SK-N-SH (cell line): Measurements from ENCODE around the gene PRRT1B. TPM values are rescaled to one million over a fixed set of nuclear protein-coding genes. Genes with fewer than 3 reads are reported as not detected.

Source experiments
- CTCF ChIA-PET: fragments of 300-600, 350-600 bp; formaldehyde crosslinking; extraction: SDS; loops from one replicate; lab custom pipeline; 2021; lab: Yijun Ruan, JAX
- POLR2A ChIA-PET: fragments of 350-600 bp; sonication (Branson Sonifier 250); formaldehyde crosslinking; extraction: SDS; loops from one replicate; lab custom pipeline; 2020; ENCODE audit warnings: antibody characterized with exemption, inconsistent platforms; lab: Yijun Ruan, JAX
- DNase-seq: peaks from one replicate; pipeline ENCODE4 v3.0.0; 2012
- H2AFZ ChIP-seq: fragments of 200-600 bp; sonication (generic); 2 replicates; pipeline ENCODE4 v1.8.1; 2016; ENCODE audit warnings: antibody characterized with exemption, mild to moderate bottlenecking, low read depth
- H3F3A ChIP-seq: fragments of 200-600 bp; sonication (generic); replicated peaks from 2 replicates; pipeline ENCODE3; 2016; ENCODE audit warnings: antibody characterized with exemption, mild to moderate bottlenecking; ENCODE audit not compliant: insufficient read depth
- H3K27ac ChIP-seq, 2 experiments: fragments of 200-500 bp in 1 of 2; fragments of 200-600 bp in 1 of 2; sonication (Bioruptor generic) in 1 of 2; sonication (generic), shearing (Covaris generic) in 1 of 2; 2 replicates each; pipeline versions ENCODE4 v1.5.1 to v1.6.1; 2014 to 2016; ENCODE audit warnings: low read depth in 2 of 2, inconsistent platforms in 1 of 2, low read length in 1 of 2, mild to moderate bottlenecking in 1 of 2, mixed read lengths in 1 of 2
- H3K27me3 ChIP-seq: fragments of 200-600 bp; sonication (generic), shearing (Covaris generic); 2 replicates; pipeline ENCODE4 v1.6.1; 2016; ENCODE audit warnings: mixed run types; ENCODE audit not compliant: insufficient read depth
- H3K36me3 ChIP-seq, 2 experiments: fragments of 200-500 bp in 1 of 2; fragments of 200-600 bp in 1 of 2; sonication (Bioruptor generic) in 1 of 2; sonication (generic) in 1 of 2; replicated peaks in 1 of 2; 2 replicates each; pipeline versions ENCODE3 to v1.5.1; 2014 to 2016; ENCODE audit warnings: low read length in 1 of 2, mild to moderate bottlenecking in 1 of 2; ENCODE audit not compliant: insufficient read depth in 2 of 2, control insufficient read depth in 1 of 2
- H3K4me1 ChIP-seq, 2 experiments: fragments of 200-500 bp in 1 of 2; fragments of 200-600 bp in 1 of 2; sonication (Bioruptor generic) in 1 of 2; sonication (generic), shearing (Covaris generic) in 1 of 2; 2 replicates each; pipeline versions ENCODE4 v1.5.1 to v1.6.1; 2014 to 2016; ENCODE audit warnings: low read depth in 1 of 2, low read length in 1 of 2, mixed run types in 1 of 2; ENCODE audit not compliant: insufficient read depth in 2 of 2, control insufficient read depth in 1 of 2
- H3K4me2 ChIP-seq: fragments of 200-600 bp; sonication (generic), shearing (Covaris generic); 2 replicates; pipeline ENCODE4 v1.6.1; 2017; ENCODE audit warnings: mixed run types
- H3K4me3 ChIP-seq, 2 experiments: fragments of 200-500 bp in 1 of 2; fragments of 200-600 bp in 1 of 2; sonication (Bioruptor generic) in 1 of 2; sonication (generic), shearing (Covaris generic) in 1 of 2; 2 replicates each; pipeline versions ENCODE4 v1.5.1 to v1.8.1; 2014 to 2016; ENCODE audit warnings: low read depth in 2 of 2, inconsistent platforms in 1 of 2, low read length in 1 of 2, mild to moderate bottlenecking in 1 of 2, mixed read lengths in 1 of 2, moderate library complexity in 1 of 2
- H3K79me2 ChIP-seq: fragments of 200-600 bp; sonication (generic); 2 replicates; pipeline ENCODE4 v1.8.1; 2017; ENCODE audit warnings: mild to moderate bottlenecking; ENCODE audit not compliant: insufficient read depth
- H3K9ac ChIP-seq: fragments of 200-600 bp; sonication (generic); 2 replicates; pipeline ENCODE4 v1.6.1; 2017; ENCODE audit warnings: mixed run types
- H3K9me2 ChIP-seq: fragments of 200-600 bp; sonication (generic); 2 replicates; pipeline ENCODE4 v1.6.1; 2017; ENCODE audit warnings: mixed run types
- H3K9me3 ChIP-seq: fragments of 200-600 bp; sonication (generic); 2 replicates; pipeline ENCODE4 v1.6.1; 2017; ENCODE audit warnings: mixed run types, mild to moderate bottlenecking, moderate library complexity
- H4K20me1 ChIP-seq: fragments of 200-600 bp; sonication (generic); 2 replicates; pipeline ENCODE4 v1.6.1; 2017; ENCODE audit warnings: mild to moderate bottlenecking, mixed run types; ENCODE audit not compliant: insufficient read depth
- CHD2 ChIP-seq: fragments of 150-350 bp; IDR thresholded peaks from 2 replicates; pipeline ENCODE4 v1.6.1; 2018; ENCODE audit warnings: low read length; ENCODE audit not compliant: partially characterized antibody
- CTCF ChIP-seq: fragments of 200-600 bp; sonication (generic); IDR thresholded peaks from 2 replicates; pipeline ENCODE4 v1.6.1; 2017; ENCODE audit warnings: antibody characterized with exemption, mild to moderate bottlenecking, moderate library complexity
- ELF1 ChIP-seq: IDR thresholded peaks from 2 replicates; pipeline ENCODE4 v1.4.0; 2012
- EZH2phosphoT487 ChIP-seq: fragments of 200-600 bp; sonication (generic); IDR thresholded peaks from 2 replicates; pipeline ENCODE4 v1.6.1; 2017; ENCODE audit warnings: low read depth, mixed run types, mild to moderate bottlenecking, antibody characterized with exemption, moderate library complexity, borderline replicate concordance
- FOXJ3 ChIP-seq: sonication (generic); formaldehyde crosslinking; IDR thresholded peaks from 2 replicates; pipeline ENCODE4 v1.5.1; 2020; ENCODE audit warnings: mild to moderate bottlenecking, missing genetic modification reagents
- IRF3 ChIP-seq: fragments of 150-350 bp; IDR thresholded peaks from 2 replicates; pipeline ENCODE4 v1.6.1; 2016; ENCODE audit warnings: mild to moderate bottlenecking, low read depth, low read length
- JUND ChIP-seq: IDR thresholded peaks from 2 replicates; pipeline ENCODE4 v1.4.0; 2012
- MAX ChIP-seq: IDR thresholded peaks from 2 replicates; pipeline ENCODE4 v1.4.0; 2012; ENCODE audit warnings: low read depth
- MEF2A ChIP-seq: IDR thresholded peaks from 2 replicates; pipeline ENCODE4 v1.4.0; 2012; ENCODE audit warnings: low read depth, borderline replicate concordance
- MXI1 ChIP-seq: IDR thresholded peaks from 2 replicates; pipeline ENCODE4 v1.6.1; 2012; ENCODE audit warnings: mild to moderate bottlenecking, low read depth, low read length, improper control_type of control experiment
- NRF1 ChIP-seq: IDR thresholded peaks from 2 replicates; pipeline ENCODE4 v1.6.1; 2012; ENCODE audit warnings: low read depth, mild to moderate bottlenecking, low read length
- PBX3 ChIP-seq: IDR thresholded peaks from 2 replicates; pipeline ENCODE4; 2012
- POLR2AphosphoS5 ChIP-seq: IDR thresholded peaks from 2 replicates; pipeline ENCODE4 v1.6.1; 2012; ENCODE audit warnings: low read depth, low read length
- RAD21 ChIP-seq: IDR thresholded peaks from 2 replicates; pipeline ENCODE4 v1.6.1; 2012; ENCODE audit warnings: mild to moderate bottlenecking, low read length
- SIN3A ChIP-seq: IDR thresholded peaks from 2 replicates; pipeline ENCODE4 v1.6.1; 2012; ENCODE audit warnings: low read depth, mild to moderate bottlenecking, low read length, moderate library complexity, borderline replicate concordance
- TAF1 ChIP-seq: IDR thresholded peaks from 2 replicates; pipeline ENCODE4 v1.6.1; 2012; ENCODE audit warnings: low read depth, mild to moderate bottlenecking, low read length, moderate library complexity, borderline replicate concordance
- USF1 ChIP-seq: IDR thresholded peaks from 2 replicates; pipeline ENCODE4 v1.4.0; 2012; ENCODE audit warnings: low read depth, borderline replicate concordance
- USF2 ChIP-seq: fragments of 150-350 bp; IDR thresholded peaks from 2 replicates; pipeline ENCODE4 v1.6.1; 2017; ENCODE audit warnings: antibody characterized with exemption, low read length, low read depth, borderline replicate concordance
- WGBS: methylation state at CpG from one replicate; pipeline ENCODE4 v1.1.6; 2017; ENCODE audit warnings: low lambda C conversion rate; 5-methylcytosine and 5-hydroxymethylcytosine counted together
- polyA plus RNA-seq, 3 experiments: library from polyadenylated mRNA; depleted of rRNA; stranded (reverse); fragments of >200 nt; gene quantifications; 2 replicates each; pipeline ENCODE4 v1.2.3, GENCODE V29; 2012

PRRT1B gene
- polyA plus RNA-seq, 1 of the 3 experiments (the other 2 are of a cell fraction) = not detected

- no peaks in the 10 kb centered on the region for H3K27me3 ChIP-seq
- TF ChIP-seq CTCF (no peak), ELF1 (no peak)
- H3K4me2 ChIP-seq = no peak overlapping the region
- no peak for DNase-seq
- H3K27ac ChIP-seq = no peak overlapping the region
- ChIA-PET POLR2A (no interaction called here), CTCF (no interaction called here)
- no peak overlapping the region for H3K9ac ChIP-seq
- no peak overlapping the region for H2AFZ ChIP-seq
- H3K4me1 ChIP-seq = peaks cover 0 to 3% of the 10 kb centered on the region in 2 experiments; a peak in 1 of 4 replicates
- H3F3A ChIP-seq = no peaks in the 10 kb centered on the region
- H4K20me1 ChIP-seq = no peaks in the 10 kb centered on the region
- H3K79me2 ChIP-seq = no peaks in the 10 kb centered on the region
- no peaks in the 10 kb centered on the region for H3K36me3 ChIP-seq
- WGBS = 66% methylated on average over 7 of the region's 7 CpGs
- H3K4me3 ChIP-seq = no peak overlapping the region
- peaks cover 13% of the 10 kb centered on the region; the same call in 1 of the 2 replicates for H3K9me3 ChIP-seq
- no peaks in the 10 kb centered on the region for H3K9me2 ChIP-seq
Measured at GRCh38 chr9:131539223-131539923, 6.0 kb upstream of the PRRT1B start.

- Histone ChIP-seq H4K20me1 (no peaks in the 10 kb centered on the region), H3K36me3 (no peaks in the 10 kb centered on the region), H3K27ac (no peak overlapping the region), H3K9me2 (no peaks in the 10 kb centered on the region), H3K9me3 (peaks cover 15% of the 10 kb centered on the region), H3K4me1 (peaks cover 0 to 7% of the 10 kb centered on the region in 2 experiments; a peak in 1 of 4 replicates), H3F3A (no peaks in the 10 kb centered on the region), H3K4me3 (no peak overlapping the region), H3K9ac (no peak overlapping the region), H3K4me2 (no peak overlapping the region), H3K27me3 (peaks cover 33% of the 10 kb centered on the region), H2AFZ (no peak overlapping the region), H3K79me2 (no peaks in the 10 kb centered on the region)
- CTCF ChIA-PET = interaction anchor here (1.0 kb wide), 1 partner anchor 67 kb away, joined by 3 read pairs; no protein-coding TSS in a partner anchor
- 68% methylated on average over 6 of the region's 6 CpGs for WGBS
- DNase-seq = no peak
- POLR2A ChIA-PET = no interaction called here
- TF ChIP-seq USF1 (no peak), MEF2A (no peak), NRF1 (no peak), SIN3A (no peak), MXI1 (no peak), TAF1 (no peak), RAD21 (no peak), PBX3 (no peak), FOXJ3 (CRISPR knock-in tag) (no peak), JUND (no peak), IRF3 (no peak), CHD2 (no peak), EZH2phosphoT487 (no peak), POLR2AphosphoS5 (no peak), MAX (no peak), CTCF (no peak), USF2 (no peak)
Measured at GRCh38 chr9:131543141-131543540, 2.2 kb upstream of the PRRT1B start.
